Fibroblast of lung (primary cell): ENCODE data around the gene NIFK.

Experiments used
- CTCF ChIP-seq, 2 donors: IDR thresholded peaks in 1 of 2; conservative IDR thresholded peaks in 1 of 2; 1 replicate in 1 of 2; 2 replicates in 1 of 2; pipeline ENCODE4 v1.5.1; 2011 to 2012; ENCODE audit warnings: low read length in 2 of 2, control low read depth in 1 of 2, inconsistent platforms in 1 of 2, low read depth in 1 of 2, mild to moderate bottlenecking in 1 of 2
- EZH2 ChIP-seq: IDR thresholded peaks from 2 replicates; pipeline ENCODE4 v1.5.1; 2012; ENCODE audit warnings: low read length, control low read depth, mild to moderate bottlenecking; ENCODE audit errors: missing control alignments

GRCh38 chr2:121727332-121727731, 9.3 kb downstream of the NIFK start:
- TF ChIP-seq CTCF (conservative IDR thresholded peaks at IDR 0.05 in 1 of 2, IDR thresholded peaks at IDR 0.05 in 1 of 2; ENCODE audit: low read depth in 1 of 2, low read length in 2 of 2), result no peak
- TF ChIP-seq EZH2, result no peak
